Measurements from ENCODE around the gene ARHGEF18. TPM values are rescaled to one million over a fixed set of nuclear protein-coding genes. Genes with fewer than 3 reads are reported as not detected.

ARHGEF18 gene
- total RNA-seq, 3 donors from 2014 or later = 16.8 to 23.3 (median 22.9) TPM

DNA sequence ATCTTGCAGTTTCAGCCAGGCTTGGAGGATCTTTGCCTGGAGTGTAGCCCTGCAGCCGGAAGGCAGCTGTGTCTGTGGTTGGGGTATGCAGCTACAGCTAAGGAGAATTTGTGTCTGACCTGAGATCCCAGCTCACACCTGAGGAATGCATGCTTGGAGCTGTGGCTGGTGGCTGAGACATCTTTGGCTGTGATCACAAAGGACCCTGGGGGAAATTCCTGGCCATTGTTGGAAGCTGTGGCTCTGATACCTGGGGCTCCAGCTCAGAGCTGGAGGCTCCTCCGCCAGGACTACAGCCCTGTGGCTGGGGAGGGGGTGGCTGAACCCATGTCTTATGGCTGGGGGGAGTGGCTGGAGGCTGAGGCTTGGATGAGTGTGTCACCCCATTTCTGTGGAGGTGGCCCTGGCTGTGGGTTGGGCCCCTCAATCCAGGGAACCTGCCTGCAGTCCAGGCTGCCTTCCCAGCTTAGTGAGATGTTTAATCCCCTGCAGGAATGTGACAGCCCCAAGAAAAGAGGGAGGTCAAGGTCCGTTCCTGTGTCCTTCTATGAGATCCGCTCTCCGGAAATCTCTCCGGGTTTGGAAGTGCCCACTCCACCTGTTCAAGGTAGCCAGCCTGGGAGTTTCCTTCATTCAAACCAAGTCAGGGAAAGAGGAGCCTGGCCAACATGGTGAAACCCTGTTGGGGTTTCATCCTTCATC, 27.6 kb downstream of the ARHGEF18 start:
- H3K4me1 ChIP-seq = no peaks in the 10 kb centered on the region
- no peak overlapping the region for H3K27ac ChIP-seq
- DNase-seq (ENCODE audit: low spot score in 2 of 2) = no peak
- no peaks in the 10 kb centered on the region for H3K27me3 ChIP-seq
- H3K36me3 ChIP-seq = no peaks in the 10 kb centered on the region
- no peak overlapping the region for H3K4me3 ChIP-seq
- intact Hi-C loops (cut with DNase I; ENCODE audit: low total_unique reads) = no loop called here
- no peaks in the 10 kb centered on the region for H3K9me3 ChIP-seq
- TF ChIP-seq, protein P1, sequence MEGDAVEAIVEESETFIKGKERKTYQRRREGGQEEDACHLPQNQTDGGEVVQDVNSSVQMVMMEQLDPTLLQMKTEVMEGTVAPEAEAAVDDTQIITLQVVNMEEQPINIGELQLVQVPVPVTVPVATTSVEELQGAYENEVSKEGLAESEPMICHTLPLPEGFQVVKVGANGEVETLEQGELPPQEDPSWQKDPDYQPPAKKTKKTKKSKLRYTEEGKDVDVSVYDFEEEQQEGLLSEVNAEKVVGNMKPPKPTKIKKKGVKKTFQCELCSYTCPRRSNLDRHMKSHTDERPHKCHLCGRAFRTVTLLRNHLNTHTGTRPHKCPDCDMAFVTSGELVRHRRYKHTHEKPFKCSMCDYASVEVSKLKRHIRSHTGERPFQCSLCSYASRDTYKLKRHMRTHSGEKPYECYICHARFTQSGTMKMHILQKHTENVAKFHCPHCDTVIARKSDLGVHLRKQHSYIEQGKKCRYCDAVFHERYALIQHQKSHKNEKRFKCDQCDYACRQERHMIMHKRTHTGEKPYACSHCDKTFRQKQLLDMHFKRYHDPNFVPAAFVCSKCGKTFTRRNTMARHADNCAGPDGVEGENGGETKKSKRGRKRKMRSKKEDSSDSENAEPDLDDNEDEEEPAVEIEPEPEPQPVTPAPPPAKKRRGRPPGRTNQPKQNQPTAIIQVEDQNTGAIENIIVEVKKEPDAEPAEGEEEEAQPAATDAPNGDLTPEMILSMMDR (IDR thresholded peaks at IDR 0.05) = no peak
- TF ChIP-seq POLR2AphosphoS5 (IDR thresholded peaks at IDR 0.05) (no peak), POLR2A (IDR thresholded peaks at IDR 0.05) (no peak)

DNA sequence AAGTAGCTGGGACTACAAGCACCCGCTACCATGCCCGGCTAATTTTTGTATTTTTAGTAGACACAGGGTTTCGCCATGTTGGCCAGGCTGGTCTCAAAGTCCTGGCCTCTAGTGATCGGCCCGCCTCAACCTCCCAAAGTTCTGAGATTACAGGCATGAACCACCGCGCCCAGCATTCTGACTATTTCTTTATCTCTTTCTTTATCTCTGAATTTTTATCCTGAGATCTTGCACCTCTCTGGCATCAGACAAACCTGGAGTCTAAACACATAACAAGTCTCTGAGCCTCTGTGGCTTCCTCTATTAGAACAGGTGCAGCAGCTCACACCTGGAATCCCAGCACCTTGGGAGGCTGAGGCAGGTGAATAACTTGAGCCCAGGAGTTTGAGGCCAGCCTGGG, 28.5 kb downstream of the ARHGEF18 start:
- H3K27ac ChIP-seq = no peak overlapping the region
- intact Hi-C loops (cut with DNase I; ENCODE audit: low total_unique reads) = no loop called here
- TF ChIP-seq POLR2AphosphoS5 (IDR thresholded peaks at IDR 0.05) (no peak), POLR2A (IDR thresholded peaks at IDR 0.05) (no peak)
- TF ChIP-seq, protein P1 (IDR thresholded peaks at IDR 0.05) = no peak
- no peaks in the 10 kb centered on the region for H3K27me3 ChIP-seq
- no peaks in the 10 kb centered on the region for H3K9me3 ChIP-seq
- no peak overlapping the region for H3K4me3 ChIP-seq
- DNase-seq (ENCODE audit: low spot score in 2 of 2) = no peak
- H3K36me3 ChIP-seq = no peaks in the 10 kb centered on the region
- no peaks in the 10 kb centered on the region for H3K4me1 ChIP-seq

DNA sequence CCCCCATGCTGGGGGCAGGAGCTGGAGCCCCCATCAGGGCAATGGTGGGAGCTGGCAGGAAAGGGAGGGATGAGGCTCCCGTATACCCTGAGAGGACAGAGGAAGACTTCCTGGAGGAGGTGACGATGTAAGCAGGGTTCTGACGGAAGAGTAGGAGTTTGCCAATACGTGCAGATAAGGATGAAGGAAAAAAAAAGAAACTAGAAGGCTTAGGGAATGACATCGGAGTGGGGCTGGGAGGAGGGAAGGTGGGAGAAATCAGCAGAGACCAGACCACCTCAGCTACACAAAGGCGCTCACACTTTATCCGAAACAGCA, 32.3 kb downstream of the ARHGEF18 start:
- H3K4me1 ChIP-seq = no peaks in the 10 kb centered on the region
- H3K36me3 ChIP-seq = no peaks in the 10 kb centered on the region
- no peaks in the 10 kb centered on the region for H3K27me3 ChIP-seq
- no peak overlapping the region for H3K4me3 ChIP-seq
- no peak for DNase-seq (ENCODE audit: low spot score in 2 of 2)
- no peaks in the 10 kb centered on the region for H3K9me3 ChIP-seq
- intact Hi-C loops (cut with DNase I; ENCODE audit: low total_unique reads) = no loop called here
- TF ChIP-seq POLR2AphosphoS5 (IDR thresholded peaks at IDR 0.05) (no peak), POLR2A (IDR thresholded peaks at IDR 0.05) (no peak)
- TF ChIP-seq, protein P1 (IDR thresholded peaks at IDR 0.05) = no peak
- no peak overlapping the region for H3K27ac ChIP-seq

DNA sequence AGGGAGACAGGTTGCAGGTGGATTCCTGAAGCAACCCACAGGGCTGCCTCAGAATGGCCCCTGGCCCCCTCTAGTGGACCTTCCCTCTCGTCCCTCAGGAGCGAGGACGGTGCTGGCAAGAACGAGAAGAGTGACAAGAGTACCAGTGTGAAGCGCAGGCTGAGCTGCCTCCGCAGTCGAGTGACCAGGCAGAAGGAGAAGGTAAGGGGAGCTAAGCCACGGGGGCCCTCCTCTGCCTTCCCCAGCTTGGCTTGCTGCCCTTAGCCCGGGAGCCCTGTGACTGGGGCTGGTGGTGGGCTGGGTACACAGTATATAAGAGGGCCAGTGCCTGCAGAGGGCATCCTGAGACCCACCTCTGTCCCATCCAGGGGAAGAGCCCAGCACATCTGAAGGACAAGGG, 34.0 kb downstream of the ARHGEF18 start:
- no peak for DNase-seq (ENCODE audit: low spot score in 2 of 2)
- no peaks in the 10 kb centered on the region for H3K9me3 ChIP-seq
- intact Hi-C loops (cut with DNase I; ENCODE audit: low total_unique reads) = no loop called here
- no peaks in the 10 kb centered on the region for H3K4me1 ChIP-seq
- no peak overlapping the region for H3K4me3 ChIP-seq
- H3K27ac ChIP-seq = no peak overlapping the region
- TF ChIP-seq, protein P1 (IDR thresholded peaks at IDR 0.05) = no peak
- no peak for TF ChIP-seq POLR2AphosphoS5 (IDR thresholded peaks at IDR 0.05)
- TF ChIP-seq POLR2A (IDR thresholded peaks at IDR 0.05) = no peak
- no peaks in the 10 kb centered on the region for H3K27me3 ChIP-seq
- no peaks in the 10 kb centered on the region for H3K36me3 ChIP-seq

GRCh38 chr19:7383284-7383683, 34.5 kb downstream of the ARHGEF18 start:
- Histone ChIP-seq H3K9me3 (no peaks in the 10 kb centered on the region), H3K27me3 (no peaks in the 10 kb centered on the region), H3K27ac (no peak overlapping the region), H3K4me3 (no peak overlapping the region), H3K36me3 (no peaks in the 10 kb centered on the region), H3K4me1 (no peaks in the 10 kb centered on the region)
- intact Hi-C loops (cut with DNase I; ENCODE audit: low total_unique reads) = no loop called here
- TF ChIP-seq POLR2AphosphoS5 (IDR thresholded peaks at IDR 0.05) (no peak), POLR2A (IDR thresholded peaks at IDR 0.05) (no peak)
- TF ChIP-seq, protein P1 (IDR thresholded peaks at IDR 0.05) = no peak
- no peak for DNase-seq (ENCODE audit: low spot score in 2 of 2)

Data from breast epithelium (tissue), 4 donors.